Measurements from ENCODE around the gene ITLN1.

DNA sequence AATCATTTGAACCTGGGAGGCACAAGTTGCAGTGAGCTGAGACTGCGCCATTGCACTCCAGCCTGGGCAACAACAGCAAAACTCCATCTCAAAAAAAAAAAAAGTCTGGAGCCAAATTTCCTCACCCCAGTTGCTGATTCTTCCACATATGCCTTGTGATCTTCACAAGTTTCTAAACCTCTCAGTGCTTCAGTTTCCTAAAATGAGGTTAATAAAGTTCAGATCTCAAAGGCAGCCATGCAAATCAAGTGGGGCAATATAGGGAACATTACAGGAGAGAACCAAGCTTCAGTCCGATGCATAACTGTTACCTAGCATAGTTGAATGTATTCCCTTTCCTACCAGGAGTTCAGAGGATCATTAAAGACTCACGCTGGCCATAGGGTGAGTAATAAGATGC lies 4.8 kb downstream of the ITLN1 start:
- TF ChIP-seq MYC (IDR thresholded peaks at IDR 0.05; ENCODE audit: low read depth, low read length) (no peak), FOS (IDR thresholded peaks at IDR 0.05; ENCODE audit: borderline replicate concordance, insufficient read depth, low read length) (no peak), EZH2 (IDR thresholded peaks at IDR 0.05; ENCODE audit: borderline replicate concordance, low read depth, low read length, severe bottlenecking) (no peak), POLR2A (IDR thresholded peaks at IDR 0.05; ENCODE audit: low read depth, low read length) (no peak)
- TF ChIP-seq, protein P1, sequence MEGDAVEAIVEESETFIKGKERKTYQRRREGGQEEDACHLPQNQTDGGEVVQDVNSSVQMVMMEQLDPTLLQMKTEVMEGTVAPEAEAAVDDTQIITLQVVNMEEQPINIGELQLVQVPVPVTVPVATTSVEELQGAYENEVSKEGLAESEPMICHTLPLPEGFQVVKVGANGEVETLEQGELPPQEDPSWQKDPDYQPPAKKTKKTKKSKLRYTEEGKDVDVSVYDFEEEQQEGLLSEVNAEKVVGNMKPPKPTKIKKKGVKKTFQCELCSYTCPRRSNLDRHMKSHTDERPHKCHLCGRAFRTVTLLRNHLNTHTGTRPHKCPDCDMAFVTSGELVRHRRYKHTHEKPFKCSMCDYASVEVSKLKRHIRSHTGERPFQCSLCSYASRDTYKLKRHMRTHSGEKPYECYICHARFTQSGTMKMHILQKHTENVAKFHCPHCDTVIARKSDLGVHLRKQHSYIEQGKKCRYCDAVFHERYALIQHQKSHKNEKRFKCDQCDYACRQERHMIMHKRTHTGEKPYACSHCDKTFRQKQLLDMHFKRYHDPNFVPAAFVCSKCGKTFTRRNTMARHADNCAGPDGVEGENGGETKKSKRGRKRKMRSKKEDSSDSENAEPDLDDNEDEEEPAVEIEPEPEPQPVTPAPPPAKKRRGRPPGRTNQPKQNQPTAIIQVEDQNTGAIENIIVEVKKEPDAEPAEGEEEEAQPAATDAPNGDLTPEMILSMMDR (IDR thresholded peaks at IDR 0.05; ENCODE audit: extremely low read depth in 1 of 2, insufficient read depth in 1 of 2, low read depth in 1 of 2, low read length in 2 of 2) = no peak
- TF ChIP-seq, protein P2, sequence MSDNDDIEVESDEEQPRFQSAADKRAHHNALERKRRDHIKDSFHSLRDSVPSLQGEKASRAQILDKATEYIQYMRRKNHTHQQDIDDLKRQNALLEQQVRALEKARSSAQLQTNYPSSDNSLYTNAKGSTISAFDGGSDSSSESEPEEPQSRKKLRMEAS (IDR thresholded peaks at IDR 0.05; ENCODE audit: insufficient read depth, insufficient read length) = no peak
